Activated T-cell treated with anti-CD3 and anti-CD28 coated beads, Interleukin-2, amount 50 U/mL, for 4 hours (primary cell): ENCODE results near the gene AMN1. TPM values are rescaled to one million over a fixed set of nuclear protein-coding genes. Genes with fewer than 3 reads are reported as not detected.
"Not testable (repeated sequence)": the region's sequence is repeated elsewhere in the genome, so short reads cannot be mapped to it uniquely, and the experiment has no call there.

Experiments
- ATAC-seq, 2 donors: fragments of 200-7000 bp; cut with Tn5 transposase; one replicate each; pipeline ENCODE4 v1.10.0; 2021
- DNase-seq: peaks from one replicate; pipeline ENCODE4 v3.0.0-alpha.2; 2020
- H3K27me3 Mint-ChIP-seq: one replicate; pipeline ENCODE4 v1.8.0; 2021; ENCODE audit warnings: low read depth, mixed read lengths
- H3K36me3 Mint-ChIP-seq: one replicate; pipeline ENCODE4 v1.8.0; 2022; ENCODE audit warnings: mixed read lengths; ENCODE audit not compliant: insufficient read depth
- H3K4me1 Mint-ChIP-seq: one replicate; pipeline ENCODE4 v1.8.0; 2021; ENCODE audit warnings: low read depth, mixed read lengths
- H3K4me3 Mint-ChIP-seq: one replicate; pipeline ENCODE4 v1.8.0; 2021; ENCODE audit warnings: mild to moderate bottlenecking, moderate library complexity, mixed read lengths
- H3K9me3 Mint-ChIP-seq: one replicate; pipeline ENCODE4 v1.8.0; 2021; ENCODE audit warnings: mixed read lengths
- total RNA-seq, 3 donors: library from RNA; stranded (reverse); gene quantifications; one replicate each; pipeline ENCODE4 v1.2.1, GENCODE V29; 2021

AMN1 gene
- total RNA-seq = 1 to 10 TPM; 3.4 to 4.7 (median 3.8) TPM

GRCh38 chr12:31728917-31729640 lies at the start of gene AMN1:
AMN1 (minus strand) TSS chr12:31729021; CDS start chr12:31729008, 13 bp downstream.
- Mint-ChIP-seq H3K4me3 (peak within 1 kb of the TSS; percentile 89), H3K9me3 (peaks cover 15% of the 10 kb centered on the region), H3K36me3 (peaks cover 15% of the 10 kb centered on the region), H3K27me3 (no peaks in the 10 kb centered on the region), H3K4me1 (peaks cover 59% of the 10 kb centered on the region)
- peak; percentile 88 to 92 for ATAC-seq
- DNase-seq = peak; percentile 98

- Mint-ChIP-seq H3K27me3 (no peaks in the 10 kb centered on the region), H3K4me3 (no peak overlapping the region), H3K9me3 (no peaks in the 10 kb centered on the region), H3K4me1 (peaks cover 16% of the 10 kb centered on the region), H3K36me3 (no peaks in the 10 kb centered on the region)
- ATAC-seq (peak in 1 of 2 donors; percentile 34), DNase-seq (no peak)
Measured at GRCh38 chr12:31773867-31774266, 45.0 kb upstream of the AMN1 start.

- peak in 1 of 2 donors; percentile 43 for ATAC-seq
- H3K4me1 Mint-ChIP-seq = peaks cover 16% of the 10 kb centered on the region
- H3K4me3 Mint-ChIP-seq = no peak overlapping the region
- H3K36me3 Mint-ChIP-seq = no peaks in the 10 kb centered on the region
- no peaks in the 10 kb centered on the region for H3K27me3 Mint-ChIP-seq
- no peaks in the 10 kb centered on the region for H3K9me3 Mint-ChIP-seq
- no peak for DNase-seq
Measured at GRCh38 chr12:31773223-31773750, 44.5 kb upstream of the AMN1 start.

- DNase-seq (no peak), ATAC-seq (no peak)
- Mint-ChIP-seq H3K27me3 (no peaks in the 10 kb centered on the region), H3K4me3 (no peak overlapping the region), H3K9me3 (no peaks in the 10 kb centered on the region), H3K4me1 (peaks cover 18% of the 10 kb centered on the region), H3K36me3 (no peaks in the 10 kb centered on the region)
Measured at GRCh38 chr12:31772685-31773222, 43.9 kb upstream of the AMN1 start.

GRCh38 chr12:31772186-31772585 lies 43.4 kb upstream of the AMN1 start:
- DNase-seq = no peak
- H3K4me1 Mint-ChIP-seq = peaks cover 20% of the 10 kb centered on the region
- H3K4me3 Mint-ChIP-seq = no peak overlapping the region
- H3K9me3 Mint-ChIP-seq = no peaks in the 10 kb centered on the region
- H3K27me3 Mint-ChIP-seq = no peaks in the 10 kb centered on the region
- no peaks in the 10 kb centered on the region for H3K36me3 Mint-ChIP-seq
- ATAC-seq = no peak

- ATAC-seq (no peak), DNase-seq (no peak)
- no peak overlapping the region for H3K4me3 Mint-ChIP-seq
- peaks cover 18% of the 10 kb centered on the region for H3K4me1 Mint-ChIP-seq
- H3K27me3 Mint-ChIP-seq = no peaks in the 10 kb centered on the region
- peaks cover 4% of the 10 kb centered on the region for H3K9me3 Mint-ChIP-seq
- no peaks in the 10 kb centered on the region for H3K36me3 Mint-ChIP-seq
Measured at GRCh38 chr12:31768046-31768445, 39.2 kb upstream of the AMN1 start.

GRCh38 chr12:31765931-31766330 lies 37.1 kb upstream of the AMN1 start:
- peaks cover 15% of the 10 kb centered on the region for H3K4me1 Mint-ChIP-seq
- H3K9me3 Mint-ChIP-seq = peaks cover 4% of the 10 kb centered on the region
- H3K27me3 Mint-ChIP-seq = no peaks in the 10 kb centered on the region
- no peak overlapping the region for H3K4me3 Mint-ChIP-seq
- no peak for DNase-seq
- no peaks in the 10 kb centered on the region for H3K36me3 Mint-ChIP-seq
- ATAC-seq = no peak

- Mint-ChIP-seq H3K9me3 (no peaks in the 10 kb centered on the region), H3K4me3 (no peak overlapping the region), H3K36me3 (no peaks in the 10 kb centered on the region), H3K4me1 (peaks cover 17% of the 10 kb centered on the region), H3K27me3 (no peaks in the 10 kb centered on the region)
- ATAC-seq = no peak
- no peak for DNase-seq
Measured at GRCh38 chr12:31759632-31760459, 31.0 kb upstream of the AMN1 start.

GRCh38 chr12:31758297-31758696 lies 29.5 kb upstream of the AMN1 start:
- not testable (repeated sequence) for H3K27me3 Mint-ChIP-seq, ATAC-seq, H3K36me3 Mint-ChIP-seq, DNase-seq, H3K9me3 Mint-ChIP-seq, H3K4me3 Mint-ChIP-seq
- peaks cover 12% of the 10 kb centered on the region for H3K4me1 Mint-ChIP-seq

GRCh38 chr12:31756977-31757420 lies 28.2 kb upstream of the AMN1 start:
- Mint-ChIP-seq H3K36me3 (no peaks in the 10 kb centered on the region), H3K27me3 (no peaks in the 10 kb centered on the region), H3K4me1 (peaks cover 16% of the 10 kb centered on the region), H3K4me3 (no peak overlapping the region), H3K9me3 (no peaks in the 10 kb centered on the region)
- DNase-seq (no peak), ATAC-seq (no peak)

- Mint-ChIP-seq H3K27me3 (no peaks in the 10 kb centered on the region), H3K4me1 (peaks cover 34% of the 10 kb centered on the region), H3K9me3 (no peaks in the 10 kb centered on the region), H3K4me3 (no peak overlapping the region), H3K36me3 (no peaks in the 10 kb centered on the region)
- no peak for ATAC-seq
- no peak for DNase-seq
Measured at GRCh38 chr12:31752450-31752849, 23.6 kb upstream of the AMN1 start.

- no peak overlapping the region for H3K4me3 Mint-ChIP-seq
- no peaks in the 10 kb centered on the region for H3K27me3 Mint-ChIP-seq
- H3K36me3 Mint-ChIP-seq = no peaks in the 10 kb centered on the region
- H3K4me1 Mint-ChIP-seq = peaks cover 44% of the 10 kb centered on the region
- DNase-seq = no peak
- no peak for ATAC-seq
- no peaks in the 10 kb centered on the region for H3K9me3 Mint-ChIP-seq
Measured at GRCh38 chr12:31751085-31751484, 22.3 kb upstream of the AMN1 start.

- Mint-ChIP-seq H3K9me3 (no peaks in the 10 kb centered on the region), H3K4me3 (no peak overlapping the region), H3K27me3 (no peaks in the 10 kb centered on the region), H3K4me1 (peaks cover 46% of the 10 kb centered on the region), H3K36me3 (no peaks in the 10 kb centered on the region)
- DNase-seq = no peak
- no peak for ATAC-seq
Measured at GRCh38 chr12:31750747-31751039, 21.9 kb upstream of the AMN1 start.

- peak; percentile 92 to 95 for ATAC-seq
- Mint-ChIP-seq H3K4me1 (peaks cover 60% of the 10 kb centered on the region), H3K4me3 (peak overlapping the region; percentile 3), H3K9me3 (no peaks in the 10 kb centered on the region), H3K27me3 (no peaks in the 10 kb centered on the region), H3K36me3 (no peaks in the 10 kb centered on the region)
- peak; percentile 45 for DNase-seq
Measured at GRCh38 chr12:31749024-31749704, 20.3 kb upstream of the AMN1 start.
